Astrocyte (in vitro differentiated cells and primary cell): ENCODE results near the gene CHCHD4. TPM values are rescaled to one million over a fixed set of nuclear protein-coding genes. Genes with fewer than 3 reads are reported as not detected.

ENCODE experiments used
- DNase-seq: peaks from one replicate; pipeline ENCODE4 v3.0.0-alpha.2; 2010; ENCODE audit warnings: low read depth
- FAIRE-seq: peaks from 2 replicates; lab custom pipeline; 2011; peaks lifted over from hg19 to GRCh38; lab: Jason Lieb, UNC
- H2AFZ ChIP-seq: 2 replicates; pipeline ENCODE4 v1.6.0; 2012; ENCODE audit warnings: low read depth, low read length, inconsistent platforms
- H3K27ac ChIP-seq: 2 replicates; pipeline ENCODE4 v1.5.1; 2011; ENCODE audit warnings: low read depth, low read length, inconsistent platforms
- H3K27me3 ChIP-seq: 2 replicates; pipeline ENCODE4 v1.6.0; 2011; ENCODE audit warnings: low read length, inconsistent platforms; ENCODE audit not compliant: insufficient read depth
- H3K36me3 ChIP-seq: 2 replicates; pipeline ENCODE4 v1.5.1; 2011; ENCODE audit warnings: low read length, inconsistent platforms; ENCODE audit not compliant: insufficient read depth
- H3K4me1 ChIP-seq: 2 replicates; pipeline ENCODE4 v1.5.1; 2011; ENCODE audit warnings: low read length, inconsistent platforms; ENCODE audit not compliant: insufficient read depth
- H3K4me2 ChIP-seq: 2 replicates; pipeline ENCODE4 v1.6.0; 2012; ENCODE audit warnings: low read length, inconsistent platforms
- H3K4me3 ChIP-seq: 2 replicates; pipeline ENCODE4 v1.5.1; 2011; ENCODE audit warnings: low read depth, mild to moderate bottlenecking, low read length, inconsistent platforms; ENCODE audit not compliant: insufficient read depth
- H3K79me2 ChIP-seq: 2 replicates; pipeline ENCODE4 v1.6.0; 2012; ENCODE audit warnings: mild to moderate bottlenecking, low read length, inconsistent platforms; ENCODE audit not compliant: insufficient read depth
- H3K9ac ChIP-seq: 2 replicates; pipeline ENCODE4 v1.6.0; 2012; ENCODE audit warnings: mild to moderate bottlenecking, low read length, inconsistent platforms
- H3K9me3 ChIP-seq: 2 replicates; pipeline ENCODE4 v1.5.1; 2012; ENCODE audit warnings: low read depth, mild to moderate bottlenecking, low read length, inconsistent platforms; ENCODE audit not compliant: insufficient read depth
- H4K20me1 ChIP-seq: 2 replicates; pipeline ENCODE4 v1.6.0; 2012; ENCODE audit warnings: low read length, inconsistent platforms; ENCODE audit not compliant: insufficient read depth
- H3K27ac Mint-ChIP-seq: one replicate; pipeline ENCODE4 v1.8.0; 2021; ENCODE audit warnings: mild to moderate bottlenecking, mixed read lengths; ENCODE audit not compliant: unreplicated experiment
- H3K27me3 Mint-ChIP-seq: one replicate; pipeline ENCODE4 v1.8.0; 2021; ENCODE audit warnings: low read depth, mixed read lengths; ENCODE audit not compliant: unreplicated experiment
- H3K36me3 Mint-ChIP-seq: one replicate; pipeline ENCODE4 v1.8.0; 2021; ENCODE audit warnings: low read depth, mixed read lengths; ENCODE audit not compliant: unreplicated experiment
- H3K4me1 Mint-ChIP-seq: one replicate; pipeline ENCODE4 v1.8.0; 2021; ENCODE audit warnings: low read depth, mixed read lengths; ENCODE audit not compliant: unreplicated experiment
- H3K4me3 Mint-ChIP-seq: one replicate; pipeline ENCODE4 v1.8.0; 2021; ENCODE audit warnings: mild to moderate bottlenecking, moderate library complexity, mixed read lengths; ENCODE audit not compliant: unreplicated experiment
- H3K9me3 Mint-ChIP-seq: one replicate; pipeline ENCODE4 v1.8.0; 2021; ENCODE audit warnings: mild to moderate bottlenecking, mixed read lengths; ENCODE audit not compliant: unreplicated experiment
- EZH2 ChIP-seq: IDR thresholded peaks from 2 replicates; pipeline ENCODE4 v1.6.1; 2012; ENCODE audit warnings: mild to moderate bottlenecking, low read length, inconsistent platforms; ENCODE audit not compliant: insufficient read depth
- total RNA-seq: library from RNA; stranded (reverse); gene quantifications from 2 replicates; pipeline ENCODE4 v1.2.1, GENCODE V29; 2021
- TF ChIP-seq, protein P1 (sequence below): IDR thresholded peaks from 2 replicates; pipeline ENCODE4 v1.5.1; 2011; ENCODE audit warnings: low read depth, mild to moderate bottlenecking, inconsistent platforms, low read length, moderate library complexity; ENCODE audit not compliant: insufficient read depth

Gene CHCHD4
- total RNA-seq, 1 donor from 2014 or later = 10.3 TPM

DNA sequence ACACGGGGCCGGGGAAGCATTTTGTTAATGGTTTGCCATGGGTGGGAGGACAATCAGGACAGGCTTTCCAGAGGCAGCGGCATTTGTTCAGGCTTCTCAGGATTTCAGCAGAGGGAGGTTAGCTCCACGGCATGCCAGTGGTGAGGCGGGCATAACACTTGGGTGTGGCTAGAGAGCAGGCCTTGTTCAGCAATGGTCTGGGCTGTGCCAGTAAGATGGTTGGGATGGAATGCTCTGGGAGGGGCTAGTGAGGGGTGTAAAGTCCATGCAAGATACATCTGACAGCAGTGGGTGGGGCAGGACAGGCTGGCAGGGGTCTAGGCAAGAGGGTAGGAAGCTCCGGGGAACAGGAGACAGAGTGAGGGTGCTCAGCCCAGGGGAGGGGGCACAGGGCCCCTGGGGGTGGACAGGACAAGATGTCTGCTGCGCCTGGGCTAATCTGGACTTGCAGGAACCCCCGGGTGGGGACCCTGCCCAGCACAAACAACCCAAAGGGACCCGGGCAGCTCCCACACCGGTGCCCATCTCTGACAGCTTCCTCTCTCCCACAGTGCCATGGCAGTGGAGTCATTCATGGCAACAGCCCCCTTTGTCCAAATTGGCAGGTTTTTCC lies 8.6 kb upstream of the CHCHD4 start:
- Histone ChIP-seq H3K4me2 (no peak overlapping the region), H3K27me3 (no peaks in the 10 kb centered on the region), H3K9ac (no peak overlapping the region), H3K4me1 (no peaks in the 10 kb centered on the region), H3K27ac (no peak overlapping the region), H4K20me1 (peaks cover 37% of the 10 kb centered on the region), H3K9me3 (no peaks in the 10 kb centered on the region), H3K4me3 (no peak overlapping the region), H3K79me2 (peaks cover 17% of the 10 kb centered on the region), H3K36me3 (peaks cover 63% of the 10 kb centered on the region), H2AFZ (no peak overlapping the region)
- FAIRE-seq (no peak), DNase-seq (no peak)
- H3K4me3 Mint-ChIP-seq = no peak overlapping the region
- no peaks in the 10 kb centered on the region for H3K9me3 Mint-ChIP-seq
- H3K36me3 Mint-ChIP-seq = peaks cover 51% of the 10 kb centered on the region
- H3K27ac Mint-ChIP-seq = peak overlapping the region; percentile 53
- H3K4me1 Mint-ChIP-seq = peaks cover 2% of the 10 kb centered on the region
- no peaks in the 10 kb centered on the region for H3K27me3 Mint-ChIP-seq
- no peak for TF ChIP-seq EZH2
- TF ChIP-seq, protein P1, sequence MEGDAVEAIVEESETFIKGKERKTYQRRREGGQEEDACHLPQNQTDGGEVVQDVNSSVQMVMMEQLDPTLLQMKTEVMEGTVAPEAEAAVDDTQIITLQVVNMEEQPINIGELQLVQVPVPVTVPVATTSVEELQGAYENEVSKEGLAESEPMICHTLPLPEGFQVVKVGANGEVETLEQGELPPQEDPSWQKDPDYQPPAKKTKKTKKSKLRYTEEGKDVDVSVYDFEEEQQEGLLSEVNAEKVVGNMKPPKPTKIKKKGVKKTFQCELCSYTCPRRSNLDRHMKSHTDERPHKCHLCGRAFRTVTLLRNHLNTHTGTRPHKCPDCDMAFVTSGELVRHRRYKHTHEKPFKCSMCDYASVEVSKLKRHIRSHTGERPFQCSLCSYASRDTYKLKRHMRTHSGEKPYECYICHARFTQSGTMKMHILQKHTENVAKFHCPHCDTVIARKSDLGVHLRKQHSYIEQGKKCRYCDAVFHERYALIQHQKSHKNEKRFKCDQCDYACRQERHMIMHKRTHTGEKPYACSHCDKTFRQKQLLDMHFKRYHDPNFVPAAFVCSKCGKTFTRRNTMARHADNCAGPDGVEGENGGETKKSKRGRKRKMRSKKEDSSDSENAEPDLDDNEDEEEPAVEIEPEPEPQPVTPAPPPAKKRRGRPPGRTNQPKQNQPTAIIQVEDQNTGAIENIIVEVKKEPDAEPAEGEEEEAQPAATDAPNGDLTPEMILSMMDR = no peak

DNA sequence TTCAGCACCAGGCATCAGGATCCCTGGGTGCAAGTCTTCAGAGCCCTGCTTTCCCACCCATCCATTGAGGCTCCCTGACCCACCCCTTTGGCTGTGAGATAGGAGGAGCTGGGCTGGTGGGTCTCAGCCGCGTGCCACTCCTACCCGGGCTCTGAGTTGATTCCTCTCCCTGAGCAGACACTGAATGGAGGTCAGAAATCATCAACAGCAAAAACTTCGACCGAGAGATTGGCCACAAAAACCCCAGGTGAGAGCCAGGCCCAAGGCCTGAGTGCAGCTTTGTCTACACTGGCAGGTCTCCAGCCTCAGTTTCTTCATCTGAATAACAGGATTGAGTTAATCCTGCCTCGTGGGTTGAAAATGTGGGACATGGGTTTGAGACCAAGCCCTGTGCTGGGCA lies 8.0 kb upstream of the CHCHD4 start:
- no peak overlapping the region for H3K27ac Mint-ChIP-seq
- H3K27me3 Mint-ChIP-seq = no peaks in the 10 kb centered on the region
- H3K4me2 ChIP-seq = no peak overlapping the region
- no peak overlapping the region for H3K4me3 Mint-ChIP-seq
- peaks cover 2% of the 10 kb centered on the region for H3K4me1 Mint-ChIP-seq
- no peak overlapping the region for H3K27ac ChIP-seq
- TF ChIP-seq EZH2 = no peak
- TF ChIP-seq, protein P1 = no peak
- H3K9me3 Mint-ChIP-seq = no peaks in the 10 kb centered on the region
- no peak overlapping the region for H3K4me3 ChIP-seq
- no peak overlapping the region for H3K9ac ChIP-seq
- no peak for DNase-seq
- H3K36me3 ChIP-seq = peaks cover 63% of the 10 kb centered on the region
- H3K9me3 ChIP-seq = no peaks in the 10 kb centered on the region
- H4K20me1 ChIP-seq = peaks cover 43% of the 10 kb centered on the region
- H3K27me3 ChIP-seq = no peaks in the 10 kb centered on the region
- H2AFZ ChIP-seq = no peak overlapping the region
- peaks cover 52% of the 10 kb centered on the region for H3K36me3 Mint-ChIP-seq
- no peaks in the 10 kb centered on the region for H3K4me1 ChIP-seq
- peaks cover 23% of the 10 kb centered on the region for H3K79me2 ChIP-seq
- FAIRE-seq = no peak

DNA sequence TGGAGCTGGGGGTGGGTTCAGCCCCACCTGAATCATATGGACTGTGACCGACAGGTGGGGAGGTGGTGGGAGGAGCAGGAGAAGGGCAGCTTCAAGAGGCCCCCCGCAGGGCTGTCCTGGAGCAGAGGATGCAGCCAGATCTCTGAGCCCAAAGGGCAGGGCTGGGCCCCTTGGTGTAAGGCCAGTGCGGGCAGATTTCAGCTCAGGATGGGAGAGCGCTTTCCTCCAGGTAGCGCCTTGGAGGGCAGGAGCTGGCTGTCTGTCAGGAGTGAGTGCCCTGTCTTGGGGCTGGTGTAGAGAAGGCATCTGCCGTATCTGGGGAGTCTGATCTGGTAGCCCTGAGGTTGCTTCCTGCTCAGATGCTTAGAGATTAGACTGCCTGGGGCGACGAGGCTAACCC lies 7.5 kb upstream of the CHCHD4 start:
- Histone ChIP-seq H3K9me3 (no peaks in the 10 kb centered on the region), H3K27me3 (no peaks in the 10 kb centered on the region), H3K27ac (no peak overlapping the region), H3K9ac (no peak overlapping the region), H3K4me2 (no peak overlapping the region), H3K4me1 (no peaks in the 10 kb centered on the region), H2AFZ (no peak overlapping the region), H4K20me1 (peaks cover 49% of the 10 kb centered on the region), H3K36me3 (peaks cover 61% of the 10 kb centered on the region), H3K4me3 (no peak overlapping the region), H3K79me2 (peaks cover 28% of the 10 kb centered on the region)
- Mint-ChIP-seq H3K36me3 (peaks cover 52% of the 10 kb centered on the region), H3K27me3 (no peaks in the 10 kb centered on the region), H3K27ac (no peak overlapping the region), H3K4me1 (peaks cover 6% of the 10 kb centered on the region), H3K4me3 (no peak overlapping the region), H3K9me3 (no peaks in the 10 kb centered on the region)
- TF ChIP-seq EZH2 = no peak
- TF ChIP-seq, protein P1 = no peak
- FAIRE-seq (no peak), DNase-seq (no peak)
